T47D (cell line): ENCODE data around the gene AZI2.

ENCODE experiments used
- DNase-seq, 2 experiments: peaks; one replicate each; pipeline versions ENCODE4 v3.0.0 to v3.0.0-alpha.2; 2011 to 2012; ENCODE audit warnings: low read depth in 1 of 2, low spot score in 1 of 2
- JUND ChIP-seq: IDR thresholded peaks from 2 replicates; pipeline ENCODE4 v1.6.1; 2012; ENCODE audit warnings: low read depth
- in situ Hi-C: cut with HindIII; loops from 2 replicates; pipeline ENCODE4 v1.10.0; 2016; ENCODE audit warnings: low sequenced_read_pairs, low pct_unique_long_range_greater_than_20kb

The AZI2 gene

DNA sequence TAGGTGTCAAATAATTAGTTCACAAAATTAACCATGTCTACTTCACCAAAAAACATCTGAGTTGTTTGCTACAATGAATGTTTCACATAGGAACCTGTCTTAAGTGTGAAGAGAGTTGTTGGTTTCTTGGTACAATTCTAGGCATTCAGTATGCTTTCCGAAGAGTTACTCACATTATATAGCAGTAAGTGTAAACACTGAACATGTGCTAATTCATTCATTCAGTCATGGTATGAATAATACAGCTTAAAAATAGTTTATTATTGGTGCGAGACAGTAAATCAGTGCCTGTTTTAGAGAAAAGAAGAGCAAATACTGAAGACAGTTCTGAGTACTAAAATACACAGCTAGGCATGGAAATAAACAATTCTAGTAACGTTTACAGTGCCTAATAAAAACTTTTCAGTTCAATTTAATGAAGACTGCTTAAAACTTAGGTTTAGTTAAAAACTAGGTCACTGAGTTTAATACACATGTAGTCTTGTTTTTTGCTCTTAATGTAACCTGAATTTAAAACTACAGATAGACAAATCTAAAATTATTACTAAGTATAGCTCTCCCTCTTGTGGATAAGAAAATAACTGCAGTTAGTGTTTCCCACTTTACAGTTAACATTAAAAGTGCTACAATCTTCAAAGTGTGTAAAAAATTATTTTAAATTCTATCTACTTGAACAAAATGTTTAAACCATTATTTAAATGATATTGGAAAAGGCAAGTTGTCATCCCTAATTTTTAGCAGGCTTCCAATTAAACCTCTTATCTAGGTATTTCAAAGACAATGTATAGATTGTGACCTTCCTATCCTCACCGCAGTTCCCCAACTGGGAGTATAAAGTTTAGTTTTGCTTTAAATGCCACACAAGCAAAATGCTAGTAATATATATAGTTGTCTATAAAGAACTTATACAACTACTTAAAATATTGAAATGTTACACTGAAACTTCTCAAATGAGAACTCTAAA is 20.2 kb downstream of the AZI2 start:
- peak in 1 of 2 experiments; percentile 38 for DNase-seq
- no peak for TF ChIP-seq JUND
- in situ Hi-C loops: no loop called here

DNA sequence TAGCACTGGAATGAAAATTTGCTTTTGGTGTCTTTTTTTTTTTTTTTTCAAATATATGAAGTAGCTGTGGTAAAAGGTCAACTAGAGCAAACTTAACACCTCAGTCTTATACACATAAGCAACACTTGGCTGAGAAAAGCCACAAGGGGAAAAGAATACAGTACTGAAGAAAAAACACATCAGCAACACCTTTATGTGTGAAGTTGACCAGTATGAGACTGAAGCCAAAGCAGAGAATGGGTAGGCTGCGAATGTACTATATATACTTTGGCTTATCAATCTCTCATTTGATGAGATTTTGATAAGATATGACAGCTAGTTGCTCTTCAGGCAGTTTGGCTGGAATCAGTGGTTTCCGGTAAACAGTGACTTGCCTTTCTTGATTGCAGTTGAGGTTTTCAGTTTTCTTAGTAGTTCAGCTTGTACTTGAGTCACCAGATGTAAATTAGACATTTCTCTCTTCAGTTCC is 22.1 kb downstream of the AZI2 start:
- in situ Hi-C loops: no loop called here
- TF ChIP-seq JUND: no peak
- no peak for DNase-seq

DNA sequence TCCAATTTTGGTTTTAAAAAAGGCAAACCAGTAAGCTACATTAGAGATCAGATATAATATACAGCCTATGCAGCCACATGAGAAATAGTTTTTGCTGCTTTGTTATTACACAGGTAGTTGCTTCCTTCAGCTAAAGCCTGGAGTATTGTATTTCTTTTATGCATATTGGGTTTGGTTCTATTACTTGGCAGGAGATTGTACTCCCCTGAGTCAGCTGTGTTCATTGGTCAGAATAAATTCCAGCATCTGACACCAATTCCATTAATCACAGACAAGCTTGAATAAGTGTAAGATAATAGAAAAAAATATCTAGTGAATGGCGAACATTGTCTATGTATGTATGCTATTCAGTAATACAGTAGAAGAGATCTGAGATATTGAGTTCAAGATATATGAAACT is 26.2 kb downstream of the AZI2 start:
- TF ChIP-seq JUND: no peak
- in situ Hi-C loops: no loop called here
- DNase-seq: no peak

DNA sequence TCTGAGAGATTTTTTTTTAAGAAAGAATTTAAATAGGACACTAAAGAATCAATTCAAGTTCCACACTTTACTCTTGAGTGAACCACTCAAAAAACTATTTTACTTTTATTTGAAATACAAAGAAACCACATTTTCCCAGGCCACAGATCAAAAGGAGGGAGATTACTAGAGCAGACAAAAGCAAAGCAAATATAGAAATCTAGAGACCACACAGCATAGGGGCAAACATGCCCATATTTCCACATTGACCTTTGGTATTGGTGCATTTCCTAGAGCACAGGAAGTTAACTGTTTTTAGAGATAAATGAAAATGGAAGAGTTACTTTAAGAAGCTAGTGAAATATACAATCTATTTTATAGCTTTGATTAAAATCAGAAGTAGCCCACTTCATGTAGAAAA is 27.6 kb downstream of the AZI2 start:
- in situ Hi-C loops: no loop called here
- TF ChIP-seq JUND: no peak
- no peak for DNase-seq

DNA sequence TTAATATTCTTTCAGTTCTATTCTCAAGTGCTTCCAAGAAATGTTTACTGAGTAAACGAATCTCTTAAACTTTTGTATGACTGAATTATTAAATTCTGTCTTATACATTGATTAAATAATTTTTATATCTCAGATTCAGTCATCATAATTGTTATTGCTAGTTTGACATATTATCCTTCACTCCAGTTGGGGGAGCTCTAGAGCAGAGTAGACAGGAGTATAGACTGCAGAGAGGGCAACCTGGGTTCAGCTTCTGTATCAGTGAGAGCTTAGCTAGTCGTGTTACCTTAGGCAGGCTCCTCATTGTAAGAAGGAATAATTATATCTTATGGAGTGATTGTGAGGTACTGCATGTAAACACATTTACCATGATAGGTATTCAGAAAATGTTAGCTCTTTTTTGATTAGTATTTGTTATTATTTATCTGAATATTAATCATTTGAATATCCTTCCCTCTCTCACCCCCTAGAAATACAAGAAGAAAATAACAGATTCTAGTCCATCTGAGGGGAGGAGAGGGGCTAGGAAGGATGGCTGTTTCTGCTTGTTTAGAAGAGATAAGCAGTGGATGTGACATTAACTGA is 31.1 kb downstream of the AZI2 start:
- in situ Hi-C loops: no loop called here
- peak; percentile 29 to 66 for DNase-seq
- TF ChIP-seq JUND: no peak

DNA sequence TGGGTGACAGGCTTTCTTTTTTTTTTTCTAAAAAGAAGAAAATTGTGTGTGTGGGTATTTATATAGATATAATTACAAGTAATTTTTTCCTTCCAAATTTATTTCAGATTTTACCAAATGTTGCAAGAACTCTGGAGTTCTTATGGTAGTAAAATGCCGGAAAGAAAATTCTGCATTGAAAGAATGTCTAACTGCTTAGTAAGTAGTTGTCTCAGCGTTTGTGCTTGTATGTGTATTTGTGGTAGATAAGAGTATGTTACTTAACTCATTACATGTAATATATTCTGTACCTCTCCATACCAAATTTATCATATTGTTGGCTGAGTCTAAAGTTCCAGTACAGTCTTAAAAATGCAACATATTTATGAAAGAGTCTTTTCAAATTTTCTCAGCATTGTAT is 32.4 kb downstream of the AZI2 start:
- in situ Hi-C loops: no loop called here
- no peak for TF ChIP-seq JUND
- no peak for DNase-seq

DNA sequence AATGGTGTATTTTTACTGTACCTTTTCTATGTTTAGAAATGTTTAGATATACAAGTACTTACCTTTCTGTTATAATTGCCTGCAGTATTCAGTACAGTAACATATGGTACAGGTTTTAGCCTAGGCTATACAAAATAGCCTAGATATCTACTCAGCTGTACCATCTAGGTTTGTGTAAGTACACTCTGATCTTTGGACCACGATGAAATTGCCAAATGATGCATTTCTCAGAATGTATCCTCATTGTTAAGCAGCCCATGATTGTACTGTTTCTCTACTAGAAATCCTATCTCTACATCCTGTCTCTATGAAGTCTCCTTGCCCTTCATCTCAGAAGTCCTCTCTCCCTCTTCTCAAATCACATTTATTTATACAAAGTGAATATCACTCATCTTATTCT is 32.9 kb downstream of the AZI2 start:
- no peak for TF ChIP-seq JUND
- in situ Hi-C loops: no loop called here

DNA sequence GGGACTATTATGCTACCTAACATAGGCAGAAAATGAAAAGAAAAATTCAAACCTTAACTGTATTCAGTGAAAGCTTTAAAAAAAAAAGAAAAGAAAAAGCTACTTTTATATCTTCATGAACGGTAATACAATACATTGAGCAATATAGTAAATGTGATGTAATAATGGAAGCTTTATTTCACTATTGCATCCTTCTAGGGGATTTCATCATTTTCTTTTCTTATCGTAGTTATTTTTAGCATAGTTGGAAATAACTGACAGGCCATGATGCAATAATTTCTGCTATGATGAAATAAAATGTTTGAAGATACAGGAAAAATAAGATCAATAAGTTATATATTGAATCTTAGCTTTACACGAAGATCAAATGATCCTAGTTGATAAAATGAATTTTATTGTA is 40.4 kb downstream of the AZI2 start:
- no peak for TF ChIP-seq JUND
- in situ Hi-C loops: no loop called here
- DNase-seq: no peak

More for the DNA sequence above, 32.9 kb downstream of the AZI2 start:
- DNase-seq: no peak

DNA sequence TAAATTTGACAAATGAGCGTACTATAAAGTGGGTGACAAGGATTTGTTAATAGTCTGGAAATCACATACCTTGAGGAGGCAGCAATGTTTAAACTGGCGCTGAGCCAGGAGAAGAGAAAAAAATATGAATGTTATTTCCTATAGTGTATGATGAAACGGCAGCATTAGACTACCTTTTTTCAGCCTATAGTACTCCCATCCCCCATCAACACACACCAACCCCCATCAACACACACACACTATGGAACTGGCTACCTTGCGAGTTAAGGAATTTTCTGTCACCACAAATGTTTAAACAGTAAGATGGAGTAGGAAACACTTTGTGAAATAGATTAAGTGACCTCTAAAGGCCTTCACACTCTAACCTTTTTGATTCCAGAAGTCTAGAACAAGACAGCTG is 46.9 kb downstream of the AZI2 start:
- peak in 1 of 2 experiments; percentile 9 for DNase-seq
- in situ Hi-C loops: no loop called here
- TF ChIP-seq JUND: no peak

DNA sequence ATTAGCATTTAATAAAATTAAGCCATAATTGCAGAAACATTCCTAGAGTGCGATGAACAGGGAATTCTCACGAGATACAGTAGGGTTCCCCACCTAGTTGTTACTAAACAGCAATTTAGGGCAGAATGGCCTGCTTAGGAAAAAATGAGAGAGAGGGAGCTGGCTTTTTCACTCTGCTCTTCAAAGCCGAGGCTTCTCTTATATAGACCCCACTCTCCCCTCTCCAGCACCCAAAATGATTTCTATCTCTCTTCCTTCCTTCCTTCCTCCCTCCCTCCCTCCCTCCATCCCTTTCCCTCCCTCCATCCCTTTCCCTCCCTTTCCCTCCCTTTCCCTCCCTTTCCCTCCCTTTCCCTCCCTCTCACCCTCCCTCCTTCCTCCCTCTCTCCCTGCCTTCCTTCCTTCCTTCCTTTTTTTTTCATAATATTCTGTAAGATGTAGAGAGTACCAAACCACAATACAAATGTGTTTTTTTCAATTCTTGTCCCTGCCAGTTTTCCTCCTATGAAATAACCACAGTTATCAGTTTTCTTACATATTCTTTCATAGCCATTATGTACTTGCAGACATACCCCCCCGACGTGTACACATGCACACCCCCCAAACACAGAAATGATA is 48.2 kb downstream of the AZI2 start:
- no peak for TF ChIP-seq JUND
- no peak for DNase-seq
- in situ Hi-C loops: no loop called here

DNA sequence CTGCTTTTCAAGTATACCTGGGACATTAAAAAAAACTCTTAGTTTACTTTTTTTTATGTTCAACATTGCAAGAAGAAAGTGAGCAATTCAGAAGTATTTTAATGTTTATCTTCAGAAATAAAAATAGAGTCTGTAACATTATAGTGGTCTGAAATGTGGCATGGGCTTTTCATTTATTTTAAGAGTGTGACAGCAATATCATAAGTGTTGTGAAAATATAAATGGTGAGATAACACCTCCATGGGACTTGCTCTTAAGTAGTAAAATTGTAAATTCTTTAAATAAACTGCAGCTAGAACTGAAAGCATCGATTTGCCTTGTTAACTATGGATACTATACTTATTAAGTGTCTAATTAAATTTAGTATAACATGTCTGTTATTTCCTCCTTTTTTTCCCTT is 48.9 kb downstream of the AZI2 start:
- in situ Hi-C loops: no loop called here
- TF ChIP-seq JUND: no peak
- no peak for DNase-seq

DNA sequence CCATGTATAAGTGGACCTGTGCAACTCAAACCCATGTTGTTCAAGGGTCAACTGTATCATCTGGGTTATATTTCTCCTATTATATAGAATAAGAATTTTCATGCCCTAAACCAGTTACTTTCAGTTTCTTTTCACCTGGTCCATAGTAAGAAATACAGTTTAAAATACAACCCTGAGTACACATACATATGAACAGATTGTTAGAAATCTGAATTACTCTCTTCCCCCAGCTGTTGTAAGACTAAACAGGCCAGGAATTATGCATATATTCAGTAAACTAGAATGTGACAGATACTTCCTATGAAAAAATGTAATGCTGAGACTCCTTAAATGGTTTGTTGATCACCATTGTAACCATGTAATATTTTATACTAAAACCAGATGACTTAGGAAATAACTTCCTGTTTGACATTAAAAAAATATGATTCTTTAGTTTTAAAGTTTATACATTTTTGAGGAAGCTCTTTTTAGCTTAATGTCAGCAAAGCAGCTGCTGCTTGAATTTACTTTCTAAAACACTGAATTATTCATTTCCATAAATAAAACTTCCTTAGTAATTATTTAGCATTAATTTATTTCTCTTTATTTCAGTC is 52.6 kb downstream of the AZI2 start:
- in situ Hi-C loops: no loop called here
- no peak for TF ChIP-seq JUND
- no peak for DNase-seq
